Colonic mucosa (tissue), 4 donors: ENCODE results near the gene URB1. TPM values are rescaled to one million over a fixed set of nuclear protein-coding genes. Genes with fewer than 3 reads are reported as not detected.

Experiments
- DNase-seq: peaks from one replicate; pipeline ENCODE4 v3.0.0-alpha.2; 2020
- H3K27ac ChIP-seq: fragments of 200-600 bp; one replicate; pipeline ENCODE4 v1.8.0; 2021
- H3K27me3 ChIP-seq: fragments of 200-600 bp; one replicate; pipeline ENCODE4 v1.8.0; 2021
- H3K36me3 ChIP-seq: fragments of 200-600 bp; one replicate; pipeline ENCODE4 v1.8.0; 2021
- H3K4me1 ChIP-seq: fragments of 200-600 bp; one replicate; pipeline ENCODE4 v1.8.0; 2021; ENCODE audit warnings: mild to moderate bottlenecking
- H3K4me3 ChIP-seq: fragments of 200-600 bp; one replicate; pipeline ENCODE4 v1.8.0; 2021
- H3K9ac ChIP-seq, 2 donors: one replicate each; pipeline ENCODE4 v1.7.0; 2013; ENCODE audit warnings: control low read depth in 2 of 2, low read depth in 2 of 2, low read length in 2 of 2
- H3K9me3 ChIP-seq: fragments of 200-600 bp; one replicate; pipeline ENCODE4 v1.8.0; 2021
- CTCF ChIP-seq: fragments of 200-600 bp; IDR thresholded peaks from one replicate; pipeline ENCODE4 v1.8.0; 2022; ENCODE audit warnings: antibody characterized with exemption, mild to moderate bottlenecking
- intact Hi-C: fragments of 100-400 bp; cut with DNase I; formaldehyde crosslinking; loops from one replicate; pipeline ENCODE4 v1.14.1; 2022
- total RNA-seq, 2 donors: library from RNA; stranded (reverse); fragmentation: NEBNext Ultra II Directional in 1 of 2; extraction: Animal tissue kit (Norgen Biotek cat#: 25700) in 1 of 2; gene quantifications; one replicate each; pipeline ENCODE4 v1.2.1, GENCODE V29; 2021
- donor health status: healthy.
- donor health status: DM: no; HTN: no; CAD: no.
- donor health status: DM: no; HTN: no; CAD: no.

The URB1 gene
- total RNA-seq, 2 donors from 2014 or later = 6.1 to 16.4 TPM

GRCh38 chr21:32367158-32367557 lies 25.7 kb downstream of the URB1 start:
- H3K4me1 ChIP-seq = no peaks in the 10 kb centered on the region
- no peak overlapping the region for H3K27ac ChIP-seq
- no peaks in the 10 kb centered on the region for H3K9me3 ChIP-seq
- no peak overlapping the region for H3K9ac ChIP-seq
- no peak for TF ChIP-seq CTCF
- no peak overlapping the region for H3K4me3 ChIP-seq
- no peaks in the 10 kb centered on the region for H3K27me3 ChIP-seq
- intact Hi-C loops = no loop called here
- DNase-seq = no peak
- H3K36me3 ChIP-seq = no peaks in the 10 kb centered on the region

- Histone ChIP-seq H3K27ac (no peak overlapping the region), H3K36me3 (peaks cover 5% of the 10 kb centered on the region)
Observed at GRCh38 chr21:32366191-32366590, 26.6 kb downstream of the URB1 start.

GRCh38 chr21:32364796-32365195 lies 28.0 kb downstream of the URB1 start:
- Histone ChIP-seq H3K9ac (no peak overlapping the region), H3K9me3 (no peaks in the 10 kb centered on the region), H3K4me1 (no peaks in the 10 kb centered on the region), H3K4me3 (no peak overlapping the region), H3K27ac (no peak overlapping the region), H3K36me3 (peaks cover 5% of the 10 kb centered on the region), H3K27me3 (no peaks in the 10 kb centered on the region)
- DNase-seq = no peak
- no peak for TF ChIP-seq CTCF
- intact Hi-C loops = no loop called here

More at GRCh38 chr21:32366191-32366590, 26.6 kb downstream of the URB1 start:
- no peak overlapping the region for H3K4me3 ChIP-seq
- intact Hi-C loops = no loop called here
- TF ChIP-seq CTCF = no peak
- H3K9ac ChIP-seq = no peak overlapping the region
- no peaks in the 10 kb centered on the region for H3K4me1 ChIP-seq
- H3K9me3 ChIP-seq = no peaks in the 10 kb centered on the region
- DNase-seq = no peak
- no peaks in the 10 kb centered on the region for H3K27me3 ChIP-seq

- peaks cover 5% of the 10 kb centered on the region for H3K36me3 ChIP-seq
- no peak overlapping the region for H3K9ac ChIP-seq
- H3K4me1 ChIP-seq = no peaks in the 10 kb centered on the region
- no peaks in the 10 kb centered on the region for H3K9me3 ChIP-seq
- DNase-seq = peak; percentile 37
- no peak for TF ChIP-seq CTCF
- H3K27me3 ChIP-seq = no peaks in the 10 kb centered on the region
- no peak overlapping the region for H3K27ac ChIP-seq
- H3K4me3 ChIP-seq = no peak overlapping the region
- intact Hi-C loops = no loop called here
Observed at GRCh38 chr21:32364387-32364786, 28.4 kb downstream of the URB1 start.

- no peak for DNase-seq
- Histone ChIP-seq H3K9me3 (no peaks in the 10 kb centered on the region), H3K9ac (no peak overlapping the region), H3K4me1 (no peaks in the 10 kb centered on the region), H3K27ac (no peak overlapping the region), H3K4me3 (no peak overlapping the region), H3K36me3 (peaks cover 5% of the 10 kb centered on the region), H3K27me3 (no peaks in the 10 kb centered on the region)
- intact Hi-C loops = no loop called here
- no peak for TF ChIP-seq CTCF
Observed at GRCh38 chr21:32360401-32360975, 32.3 kb downstream of the URB1 start.
